H1 (cell line): ENCODE measurements around the gene ORMDL3. TPM values are rescaled to one million over a fixed set of nuclear protein-coding genes. Genes with fewer than 3 reads are reported as not detected.

Source experiments
- CTCF ChIA-PET: fragments of 300-600 bp; sonication (Branson Sonifier 250); formaldehyde crosslinking; loops from one replicate; lab custom pipeline; 2021; ENCODE audit not compliant: partially characterized antibody; lab: Charles Lee
- POLR2A ChIA-PET: fragments of 300-600 bp; sonication (Branson Sonifier 250); formaldehyde crosslinking; loops from one replicate; lab custom pipeline; 2021; ENCODE audit warnings: inconsistent platforms; ENCODE audit not compliant: partially characterized antibody; lab: Charles Lee
- DNase-seq, 2 experiments: peaks; one replicate each; pipeline versions ENCODE4 v3.0.0 to v3.0.0-alpha.2; 2010 to 2022; ENCODE audit warnings: low spot score in 2 of 2, low read depth in 1 of 2, mixed read lengths in 1 of 2
- FAIRE-seq: peaks from 2 replicates; lab custom pipeline; 2011; peaks lifted over from hg19 to GRCh38; lab: Jason Lieb, UNC
- H2AFZ ChIP-seq: 2 replicates; pipeline ENCODE4 v1.8.1; 2012; ENCODE audit warnings: low read length, inconsistent platforms
- H2AK5ac ChIP-seq: 2 replicates; pipeline ENCODE4 v1.6.1; 2013; ENCODE audit warnings: low read depth, low read length
- H2BK120ac ChIP-seq: replicated peaks from 2 replicates; pipeline ENCODE3; 2013; ENCODE audit warnings: low read depth, low read length, inconsistent platforms
- H2BK12ac ChIP-seq: 2 replicates; pipeline ENCODE4 v1.6.1; 2013; ENCODE audit warnings: low read depth, low read length
- H2BK15ac ChIP-seq: 2 replicates; pipeline ENCODE4 v1.6.1; 2013; ENCODE audit warnings: low read length
- H2BK20ac ChIP-seq: 2 replicates; pipeline ENCODE4 v1.6.1; 2013; ENCODE audit warnings: low read length
- H2BK5ac ChIP-seq: 2 replicates; pipeline ENCODE4 v1.6.1; 2013; ENCODE audit warnings: low read depth, low read length
- H3K14ac ChIP-seq: 2 replicates; pipeline ENCODE4 v1.6.1; 2013; ENCODE audit warnings: inconsistent platforms; ENCODE audit not compliant: insufficient read length
- H3K18ac ChIP-seq: 2 replicates; pipeline ENCODE4 v1.6.1; 2013; ENCODE audit warnings: low read length; ENCODE audit errors: extremely low read depth
- H3K23ac ChIP-seq: 2 replicates; pipeline ENCODE4 v1.6.1; 2013; ENCODE audit warnings: inconsistent platforms; ENCODE audit not compliant: insufficient read length
- H3K23me2 ChIP-seq: 2 replicates; pipeline ENCODE4 v1.6.1; 2013; ENCODE audit warnings: low read depth, low read length
- H3K27ac ChIP-seq: 2 replicates; pipeline ENCODE4 v1.6.1; 2011; ENCODE audit warnings: low read depth, low read length, inconsistent platforms
- H3K27me3 ChIP-seq, 4 experiments: replicated peaks in 1 of 4; 1 replicate in 1 of 4; 2 replicates in 3 of 4; pipeline versions ENCODE4 v1.6.1 to v1.8.1; 2011 to 2013; ENCODE audit warnings: low read length in 3 of 4, mild to moderate bottlenecking in 3 of 4, inconsistent platforms in 2 of 4, mixed read lengths in 2 of 4, moderate library complexity in 1 of 4; ENCODE audit not compliant: control insufficient read depth in 3 of 4, insufficient read depth in 3 of 4; ENCODE audit errors: extremely low read depth in 1 of 4
- H3K36me3 ChIP-seq, 4 experiments: 2 replicates each; pipeline versions ENCODE4 v1.6.1 to v1.8.1; 2011 to 2013; ENCODE audit warnings: mild to moderate bottlenecking in 4 of 4, low read length in 3 of 4, moderate library complexity in 2 of 4, control low read depth in 1 of 4, inconsistent platforms in 1 of 4; ENCODE audit not compliant: insufficient read depth in 4 of 4, control insufficient read depth in 2 of 4
- H3K4ac ChIP-seq: replicated peaks from 2 replicates; pipeline ENCODE3; 2013; ENCODE audit warnings: low read length, low read depth, mixed read lengths, inconsistent platforms; ENCODE audit not compliant: insufficient read length
- H3K4me1 ChIP-seq, 4 experiments: replicated peaks in 1 of 4; 1 replicate in 1 of 4; 2 replicates in 3 of 4; pipeline versions ENCODE4 v1.6.1 to v1.8.1; 2011 to 2013; ENCODE audit warnings: low read length in 3 of 4, inconsistent platforms in 2 of 4, mixed read lengths in 1 of 4; ENCODE audit not compliant: insufficient read depth in 4 of 4, control insufficient read depth in 3 of 4
- H3K4me2 ChIP-seq, 2 experiments: 2 replicates each; pipeline versions ENCODE4 v1.6.1 to v1.8.1; 2011 to 2013; ENCODE audit warnings: low read depth in 2 of 2, low read length in 2 of 2, control low read depth in 1 of 2, inconsistent platforms in 1 of 2, mild to moderate bottlenecking in 1 of 2; ENCODE audit not compliant: insufficient read depth in 1 of 2
- H3K4me3 ChIP-seq, 4 experiments: fragments of 200-600, 300-600 bp in 1 of 4; sonication (generic), shearing (Covaris generic), sonication (Bioruptor Twin) in 1 of 4; 2 replicates each; pipeline versions ENCODE4 v1.5.1 to v1.8.1; 2011 to 2016; ENCODE audit warnings: low read length in 4 of 4, low read depth in 3 of 4, control low read depth in 2 of 4, inconsistent platforms in 2 of 4, mild to moderate bottlenecking in 2 of 4, mixed read lengths in 1 of 4, moderate library complexity in 1 of 4; ENCODE audit not compliant: insufficient read depth in 2 of 4; ENCODE audit errors: extremely low read depth in 1 of 4
- H3K56ac ChIP-seq: replicated peaks from 2 replicates; pipeline ENCODE3; 2013; ENCODE audit warnings: low read depth, mild to moderate bottlenecking, mixed read lengths, low read length, inconsistent platforms; ENCODE audit not compliant: insufficient read length
- H3K79me1 ChIP-seq: 2 replicates; pipeline ENCODE4 v1.6.1; 2013; ENCODE audit warnings: low read depth, low read length, control low read depth
- H3K79me2 ChIP-seq, 2 experiments: 2 replicates each; pipeline versions ENCODE4 v1.6.1 to v1.8.1; 2012 to 2013; ENCODE audit warnings: low read length in 2 of 2, mild to moderate bottlenecking in 2 of 2, inconsistent platforms in 1 of 2; ENCODE audit not compliant: insufficient read depth in 2 of 2, control insufficient read depth in 1 of 2
- H3K9ac ChIP-seq, 4 experiments: replicated peaks in 1 of 4; 1 replicate in 1 of 4; 2 replicates in 3 of 4; pipeline versions ENCODE4 v1.6.1 to v1.8.1; 2011 to 2013; ENCODE audit warnings: low read depth in 3 of 4, low read length in 3 of 4, control low read depth in 2 of 4, mild to moderate bottlenecking in 2 of 4, moderate library complexity in 2 of 4, inconsistent platforms in 1 of 4; ENCODE audit errors: extremely low read depth in 1 of 4
- H3K9me3 ChIP-seq, 2 experiments: 2 replicates each; pipeline versions ENCODE4 v1.6.1 to v1.8.1; 2012 to 2013; ENCODE audit warnings: mild to moderate bottlenecking in 2 of 2, moderate library complexity in 2 of 2, control low read depth in 1 of 2, inconsistent platforms in 1 of 2, low read depth in 1 of 2, low read length in 1 of 2, mixed read lengths in 1 of 2; ENCODE audit not compliant: insufficient read depth in 2 of 2
- H4K20me1 ChIP-seq, 2 experiments: replicated peaks in 1 of 2; 2 replicates each; pipeline versions ENCODE3 to v1.8.1; 2011 to 2013; ENCODE audit warnings: inconsistent platforms in 2 of 2, low read length in 2 of 2, mild to moderate bottlenecking in 1 of 2; ENCODE audit not compliant: insufficient read depth in 2 of 2, control insufficient read depth in 1 of 2
- H4K5ac ChIP-seq: 2 replicates; pipeline ENCODE4 v1.6.1; 2013; ENCODE audit warnings: low read length, low read depth, mixed read lengths, inconsistent platforms; ENCODE audit not compliant: insufficient read length
- H4K8ac ChIP-seq: 2 replicates; pipeline ENCODE4 v1.8.0; 2013; ENCODE audit warnings: mild to moderate bottlenecking, moderate library complexity, low read length, inconsistent platforms; ENCODE audit not compliant: insufficient read depth; ENCODE audit errors: extremely low read depth
- H4K91ac ChIP-seq: replicated peaks from 2 replicates; pipeline ENCODE3; 2013; ENCODE audit warnings: low read length, mixed read lengths, inconsistent platforms; ENCODE audit not compliant: insufficient read length
- ASH2L ChIP-seq: fragments of 200-600, 300-600 bp; sonication (generic); IDR thresholded peaks from one replicate; pipeline ENCODE4 v1.7.1; 2017; ENCODE audit warnings: low read length
- BRCA1 ChIP-seq: IDR thresholded peaks from 2 replicates; pipeline ENCODE4 v1.6.1; 2012; ENCODE audit warnings: low read depth, low read length, improper control_type of control experiment
- CREB1 ChIP-seq: IDR thresholded peaks from 2 replicates; pipeline ENCODE4 v1.6.1; 2012; ENCODE audit warnings: inconsistent platforms
- CTBP2 ChIP-seq: IDR thresholded peaks from 2 replicates; pipeline ENCODE4 v1.7.0; 2011; ENCODE audit warnings: borderline replicate concordance, mild to moderate bottlenecking, moderate library complexity, mixed read lengths, low read length; ENCODE audit not compliant: insufficient read depth, insufficient read length
- NRF1 ChIP-seq: IDR thresholded peaks from 2 replicates; pipeline ENCODE4 v1.6.1; 2011; ENCODE audit warnings: mild to moderate bottlenecking, low read depth, low read length, improper control_type of control experiment
- SIN3A ChIP-seq, 2 experiments: IDR thresholded peaks in 1 of 2; conservative IDR thresholded peaks in 1 of 2; 2 replicates each; pipeline ENCODE4 v1.6.1; 2011 to 2012; ENCODE audit warnings: low read length in 2 of 2, improper control_type of control experiment in 1 of 2, low read depth in 1 of 2, mild to moderate bottlenecking in 1 of 2
- SIX5 ChIP-seq: IDR thresholded peaks from 2 replicates; pipeline ENCODE4 v1.6.1; 2011; ENCODE audit warnings: mild to moderate bottlenecking, low read depth, low read length
- SP4 ChIP-seq: IDR thresholded peaks from 2 replicates; pipeline ENCODE4 v1.6.1; 2012; ENCODE audit warnings: low read length, inconsistent platforms
- USF2 ChIP-seq: IDR thresholded peaks from 2 replicates; pipeline ENCODE4 v1.6.1; 2011; ENCODE audit warnings: low read length, improper control_type of control experiment
- YY1 ChIP-seq: IDR thresholded peaks from 2 replicates; pipeline ENCODE4 v1.6.1; 2011; ENCODE audit warnings: low read depth, mild to moderate bottlenecking, low read length
- WGBS, 2 experiments: shearing (Covaris generic) in 1 of 2; methylation state at CpG; one replicate each; pipeline versions ENCODE4 v1.1.6 to v1.1.7; 2013 to 2015; ENCODE audit warnings: low lambda C conversion rate in 2 of 2, mixed read lengths in 2 of 2, inconsistent platforms in 1 of 2, low coverage in 1 of 2, missing lambda C conversion rate in 1 of 2; ENCODE audit not compliant: insufficient replicate concordance in 2 of 2, insufficient coverage in 1 of 2, insufficient read length in 1 of 2; ENCODE audit errors: extremely low coverage in 1 of 2, missing lambda C conversion rate in 1 of 2; 5-methylcytosine and 5-hydroxymethylcytosine counted together
- polyA plus RNA-seq, 7 experiments: library from polyadenylated mRNA; depleted of rRNA in 3 of 7; stranded (reverse) in 5 of 7; unstranded in 2 of 7; fragments of >200 nt in 5 of 7; fragments of 200-250 nt in 2 of 7; gene quantifications; 1 replicate in 5 of 7; 2 replicates in 1 of 7; 4 replicates in 1 of 7; pipeline versions ENCODE4 v1.2.1 to v1.2.3, GENCODE V29; 2011 to 2013; ENCODE audit warnings: missing spikeins in 2 of 7, mixed read lengths in 2 of 7
- total RNA-seq: library from RNA; stranded (reverse); fragmentation: NEBNext Ultra II Directional; extraction: Animal tissue kit (Norgen Biotek cat#: 25700); gene quantifications from 2 replicates; pipeline ENCODE4 v1.2.1, GENCODE V29; 2021

ORMDL3 gene
- total and polyA plus RNA-seq, 2 of the 8 experiments (the other 6 are each of a cell fraction or from before 2014, with no cell fraction given): 50.4 to 108 TPM

- no peaks in the 10 kb centered on the region for H3K36me3 ChIP-seq
- H4K5ac ChIP-seq: no peak overlapping the region
- H3K79me1 ChIP-seq: no peaks in the 10 kb centered on the region
- no peak overlapping the region for H2BK15ac ChIP-seq
- H3K9ac ChIP-seq: no peak overlapping the region
- DNase-seq (no peak), FAIRE-seq (no peak)
- no peak overlapping the region for H3K23ac ChIP-seq
- CTCF ChIA-PET: interaction anchor here (0.6 to 5.9 kb wide), 3 partner anchors 14 to 65 kb away, joined by 3 to 28 read pairs (median 4); no protein-coding TSS in a partner anchor
- TF ChIP-seq YY1 (no peak), SIN3A (conservative IDR thresholded peaks at IDR 0.05 in 1 of 2, IDR thresholded peaks at IDR 0.05 in 1 of 2; ENCODE audit: low read depth in 1 of 2, low read length in 2 of 2) (no peak), CREB1 (no peak), SIX5 (no peak), SP4 (no peak), NRF1 (no peak), CTBP2 (no peak), BRCA1 (no peak), ASH2L (no peak), USF2 (no peak)
- WGBS, 2 experiments: 94% methylated on average over 14 of the region's 14 CpGs; no CpG with 5 or more reads in 1 of the 2 experiments
- H3K79me2 ChIP-seq: no peaks in the 10 kb centered on the region
- no peak overlapping the region for H3K4ac ChIP-seq
- H2BK12ac ChIP-seq: no peak overlapping the region
- H3K4me3 ChIP-seq: no peak overlapping the region
- H3K27me3 ChIP-seq: no peaks in the 10 kb centered on the region
- H3K14ac ChIP-seq: no peak overlapping the region
- no peak overlapping the region for H2BK20ac ChIP-seq
- H3K23me2 ChIP-seq: no peaks in the 10 kb centered on the region
- H4K8ac ChIP-seq: no peak overlapping the region
- H2AFZ ChIP-seq: no peak overlapping the region
- H2AK5ac ChIP-seq: no peak overlapping the region
- no peaks in the 10 kb centered on the region for H3K9me3 ChIP-seq
- no peak overlapping the region for H3K18ac ChIP-seq
- POLR2A ChIA-PET: no interaction called here
- H3K56ac ChIP-seq: no peak overlapping the region
- H4K20me1 ChIP-seq: no peaks in the 10 kb centered on the region
- peaks cover 0 to 7% (median 1%) of the 10 kb centered on the region in 4 experiments; a peak in 5 of 7 replicates for H3K4me1 ChIP-seq
- H4K91ac ChIP-seq: no peak overlapping the region
- H2BK5ac ChIP-seq: no peak overlapping the region
- H3K27ac ChIP-seq: no peak overlapping the region
- H3K4me2 ChIP-seq: no peak overlapping the region
- H2BK120ac ChIP-seq: no peak overlapping the region
Observed at GRCh38 chr17:39943702-39944392, 16.4 kb upstream of the ORMDL3 start.
